HG02870 (cell line): Measurements from ENCODE around the gene KANSL3.
"Not testable (repeated sequence)": the region's sequence is repeated elsewhere in the genome, so short reads cannot be mapped to it uniquely, and the experiment has no call there.

Experiments
- ATAC-seq: cut with Tn5 transposase; IDR thresholded peaks from one replicate; pipeline ENCODE4 v1.9.1; 2021; ENCODE audit warnings: mild to moderate bottlenecking, moderate library complexity; ENCODE audit not compliant: unreplicated experiment

The KANSL3 gene

GRCh38 chr2:96564026-96564425 is 74.1 kb downstream of the KANSL3 start:
- ATAC-seq, result no peak

- no peak for ATAC-seq
Observed at GRCh38 chr2:96558485-96558884, 79.6 kb downstream of the KANSL3 start.

GRCh38 chr2:96558061-96558460 is 80.1 kb downstream of the KANSL3 start:
- no peak for ATAC-seq

GRCh38 chr2:96557421-96557820 is 80.7 kb downstream of the KANSL3 start:
- ATAC-seq, result not testable (repeated sequence)

- no peak for ATAC-seq
Observed at GRCh38 chr2:96556441-96557330, 81.4 kb downstream of the KANSL3 start.

- no peak for ATAC-seq
Observed at GRCh38 chr2:96555146-96555610, 82.9 kb downstream of the KANSL3 start.

- ATAC-seq, result no peak
Observed at GRCh38 chr2:96554293-96555145, 83.6 kb downstream of the KANSL3 start.

- not testable (repeated sequence) for ATAC-seq
Observed at GRCh38 chr2:96553957-96554292, 84.2 kb downstream of the KANSL3 start.

- no peak for ATAC-seq
Observed at GRCh38 chr2:96553176-96553956, 84.7 kb downstream of the KANSL3 start.

GRCh38 chr2:96552315-96553175 is 85.6 kb downstream of the KANSL3 start:
- ATAC-seq, result no peak

- ATAC-seq, result no peak
Observed at GRCh38 chr2:96551605-96552314, 86.4 kb downstream of the KANSL3 start.

GRCh38 chr2:96550787-96551604 is 87.1 kb downstream of the KANSL3 start:
- ATAC-seq, result no peak

GRCh38 chr2:96549967-96550786 is 87.9 kb downstream of the KANSL3 start:
- no peak for ATAC-seq

GRCh38 chr2:96549466-96549785 is 88.7 kb downstream of the KANSL3 start:
- ATAC-seq, result no peak

- no peak for ATAC-seq
Observed at GRCh38 chr2:96548558-96549465, 89.3 kb downstream of the KANSL3 start.

GRCh38 chr2:96547731-96548171 is 90.4 kb downstream of the KANSL3 start:
- ATAC-seq, result no peak

- no peak for ATAC-seq
Observed at GRCh38 chr2:96547203-96547641, 90.9 kb downstream of the KANSL3 start.
